ENCODE data around the gene VPS8.

Gene VPS8

DNA sequence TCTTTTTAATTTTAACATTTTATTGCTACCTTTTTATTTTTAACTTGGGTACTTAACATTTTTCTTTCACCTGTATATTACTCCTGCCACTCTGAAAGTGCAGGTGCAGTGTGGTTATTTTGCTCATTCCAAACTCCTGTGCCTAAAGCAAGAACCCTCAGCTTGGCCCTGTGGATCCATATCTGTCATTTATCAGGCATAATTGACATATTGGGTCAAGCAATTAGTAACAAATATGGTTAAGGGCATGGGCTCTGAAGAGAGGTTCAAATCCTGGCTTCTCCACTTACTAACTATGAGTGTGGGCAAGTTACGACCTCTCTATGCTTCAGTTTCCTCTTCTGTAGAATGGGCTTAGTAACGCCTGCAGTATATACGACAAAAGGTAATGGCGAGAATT lies 9.8 kb upstream of the VPS8 start:
- TF ChIP-seq, protein P1, sequence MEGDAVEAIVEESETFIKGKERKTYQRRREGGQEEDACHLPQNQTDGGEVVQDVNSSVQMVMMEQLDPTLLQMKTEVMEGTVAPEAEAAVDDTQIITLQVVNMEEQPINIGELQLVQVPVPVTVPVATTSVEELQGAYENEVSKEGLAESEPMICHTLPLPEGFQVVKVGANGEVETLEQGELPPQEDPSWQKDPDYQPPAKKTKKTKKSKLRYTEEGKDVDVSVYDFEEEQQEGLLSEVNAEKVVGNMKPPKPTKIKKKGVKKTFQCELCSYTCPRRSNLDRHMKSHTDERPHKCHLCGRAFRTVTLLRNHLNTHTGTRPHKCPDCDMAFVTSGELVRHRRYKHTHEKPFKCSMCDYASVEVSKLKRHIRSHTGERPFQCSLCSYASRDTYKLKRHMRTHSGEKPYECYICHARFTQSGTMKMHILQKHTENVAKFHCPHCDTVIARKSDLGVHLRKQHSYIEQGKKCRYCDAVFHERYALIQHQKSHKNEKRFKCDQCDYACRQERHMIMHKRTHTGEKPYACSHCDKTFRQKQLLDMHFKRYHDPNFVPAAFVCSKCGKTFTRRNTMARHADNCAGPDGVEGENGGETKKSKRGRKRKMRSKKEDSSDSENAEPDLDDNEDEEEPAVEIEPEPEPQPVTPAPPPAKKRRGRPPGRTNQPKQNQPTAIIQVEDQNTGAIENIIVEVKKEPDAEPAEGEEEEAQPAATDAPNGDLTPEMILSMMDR (IDR thresholded peaks at IDR 0.05; ENCODE audit: low read depth, low read length, missing control alignments), result no peak
- no peak overlapping the region for H3K4me3 ChIP-seq (ENCODE audit: low read depth, low read length)
- no peak for DNase-seq (ENCODE audit: low read depth)
- in situ Hi-C loops (cut with HindIII; ENCODE audit: low sequenced_read_pairs), result no loop called here

DNA sequence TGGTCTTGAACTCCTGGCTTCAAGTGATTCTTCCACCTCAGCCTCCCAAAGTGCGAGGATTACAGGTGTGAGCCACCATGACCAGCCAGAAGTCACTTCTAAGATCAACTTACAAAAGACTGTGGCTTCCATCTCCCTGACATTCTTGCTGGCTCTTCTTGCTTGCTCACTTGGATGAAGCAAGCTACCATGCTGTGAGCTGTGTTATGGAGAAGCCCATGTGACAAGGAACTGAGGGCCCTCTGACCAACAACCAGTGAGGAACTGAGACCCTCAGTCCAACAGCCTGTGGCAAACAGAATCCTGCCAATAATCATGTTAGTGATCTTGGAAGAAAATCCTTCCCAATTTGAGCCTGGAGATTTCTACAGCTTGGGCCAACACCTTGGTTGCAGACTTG lies 7.2 kb upstream of the VPS8 start:
- in situ Hi-C loops (cut with HindIII; ENCODE audit: low sequenced_read_pairs), result no loop called here
- no peak for DNase-seq (ENCODE audit: low read depth)
- TF ChIP-seq, protein P1 (IDR thresholded peaks at IDR 0.05; ENCODE audit: low read depth, low read length, missing control alignments), result no peak
- H3K4me3 ChIP-seq (ENCODE audit: low read depth, low read length), result no peak overlapping the region

DNA sequence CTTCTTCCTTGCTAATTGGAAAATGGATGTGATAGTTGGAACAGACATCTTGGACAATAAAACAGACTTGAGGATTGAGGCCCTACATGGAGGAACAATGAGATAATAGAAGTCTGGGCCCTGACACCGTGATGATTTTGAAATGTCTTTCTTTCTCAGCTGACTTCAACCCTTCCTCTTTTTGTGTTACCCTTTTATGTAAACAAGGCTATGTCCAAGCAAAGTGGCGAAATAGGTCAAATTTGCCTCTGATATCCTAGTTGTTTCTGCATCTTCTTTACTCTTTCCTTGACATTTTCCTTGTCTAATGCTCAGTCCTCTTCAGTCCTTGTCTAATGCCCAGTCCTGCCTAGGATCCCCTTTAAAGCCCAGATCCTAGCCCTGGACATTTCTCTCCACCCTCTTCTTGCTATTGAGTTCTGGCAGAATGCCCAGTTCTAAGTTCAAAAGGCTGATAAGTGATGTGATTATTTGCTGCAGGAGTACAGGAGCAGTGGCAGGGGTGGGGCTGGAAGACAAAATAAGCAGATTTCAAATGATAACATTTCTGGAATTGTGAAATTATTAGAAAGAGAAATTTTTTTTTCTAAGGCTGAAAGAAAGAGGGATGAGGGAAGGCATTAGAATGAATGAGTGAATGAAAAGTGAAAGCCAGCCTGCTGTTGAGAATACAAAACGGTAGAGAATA lies 6.5 kb upstream of the VPS8 start:
- TF ChIP-seq, protein P1 (IDR thresholded peaks at IDR 0.05; ENCODE audit: low read depth, low read length, missing control alignments), result no peak
- in situ Hi-C loops (cut with HindIII; ENCODE audit: low sequenced_read_pairs), result no loop called here
- H3K4me3 ChIP-seq (ENCODE audit: low read depth, low read length), result no peak overlapping the region
- DNase-seq (ENCODE audit: low read depth), result no peak

DNA sequence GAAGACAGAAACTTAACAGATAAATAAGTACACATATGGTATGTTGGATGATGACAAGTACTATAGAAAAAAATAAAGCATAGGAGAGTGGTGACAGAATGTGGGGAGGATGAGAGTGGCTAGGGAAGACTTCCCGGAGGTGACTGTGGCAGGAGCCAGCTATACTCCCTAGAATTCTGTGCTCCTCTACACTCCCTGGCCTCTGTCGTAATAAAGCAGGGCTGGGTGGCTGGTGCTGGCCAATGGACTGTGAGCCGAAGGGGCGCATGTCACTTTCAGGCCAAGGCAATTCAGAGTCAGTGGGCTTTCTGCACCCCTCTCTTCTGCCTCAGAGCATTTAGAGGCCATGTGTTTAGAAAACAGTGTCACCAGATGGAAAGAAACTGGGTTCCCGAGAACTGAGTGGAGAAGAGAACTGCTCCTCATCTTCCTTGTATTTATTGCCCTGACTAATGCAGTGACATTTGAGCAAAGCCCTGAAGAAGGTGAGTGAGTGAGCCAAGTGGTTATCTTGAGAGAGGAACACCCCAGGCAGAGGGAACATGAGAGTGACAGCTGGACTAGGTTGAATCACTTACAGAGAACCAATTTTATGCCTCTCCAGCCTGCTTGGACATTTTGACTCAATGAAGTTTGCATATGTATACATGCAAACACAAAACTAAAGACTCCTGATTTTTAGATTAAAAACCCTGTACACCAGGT lies 5.2 kb upstream of the VPS8 start:
- in situ Hi-C loops (cut with HindIII; ENCODE audit: low sequenced_read_pairs), result no loop called here
- TF ChIP-seq, protein P1 (IDR thresholded peaks at IDR 0.05; ENCODE audit: low read depth, low read length, missing control alignments), result no peak
- no peak for DNase-seq (ENCODE audit: low read depth)

DNA sequence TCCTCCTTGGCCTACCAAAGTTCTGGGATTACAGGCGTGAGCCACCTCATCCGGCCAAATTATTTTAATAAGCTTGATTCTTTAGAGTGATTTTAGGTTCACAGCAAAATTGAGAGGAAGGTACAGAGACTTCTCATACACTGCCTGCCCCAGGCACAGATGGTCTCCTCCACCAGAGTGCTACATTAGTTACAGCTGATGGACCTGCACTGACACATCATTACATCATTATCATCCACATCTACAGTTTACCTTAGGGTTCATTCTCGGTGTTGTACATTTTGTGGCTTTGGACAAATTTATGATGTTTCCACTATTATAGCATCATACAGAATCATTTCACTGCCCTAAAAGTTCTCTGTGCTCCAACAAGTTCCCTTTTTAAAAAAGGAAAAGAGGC lies 4.4 kb upstream of the VPS8 start:
- in situ Hi-C loops (cut with HindIII; ENCODE audit: low sequenced_read_pairs), result no loop called here
- H3K4me3 ChIP-seq (ENCODE audit: low read depth, low read length), result no peak overlapping the region
- DNase-seq (ENCODE audit: low read depth), result no peak
- TF ChIP-seq, protein P1 (IDR thresholded peaks at IDR 0.05; ENCODE audit: low read depth, low read length, missing control alignments), result no peak

More for the DNA sequence above, 5.2 kb upstream of the VPS8 start:
- H3K4me3 ChIP-seq (ENCODE audit: low read depth, low read length), result no peak overlapping the region

DNA sequence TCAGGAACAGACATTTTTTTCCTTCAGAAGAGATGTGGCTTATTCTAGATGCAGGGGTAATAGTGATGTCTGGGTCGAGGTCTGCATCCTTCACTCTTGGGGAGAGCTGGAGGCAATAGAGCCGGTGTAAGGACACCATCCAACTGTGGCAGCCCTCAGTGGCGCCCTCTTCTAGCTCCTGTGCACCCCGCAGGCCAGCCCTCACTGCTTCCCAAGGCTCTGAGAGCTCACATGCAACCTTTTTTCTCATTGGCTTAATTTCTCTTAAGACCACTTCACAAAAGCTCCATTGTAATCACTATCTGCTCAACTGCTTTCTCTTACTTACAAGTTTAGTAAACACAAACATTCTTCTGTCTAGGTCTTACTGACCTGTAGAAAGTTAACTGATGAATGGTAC lies 3.9 kb upstream of the VPS8 start:
- in situ Hi-C loops (cut with HindIII; ENCODE audit: low sequenced_read_pairs), result no loop called here
- no peak for DNase-seq (ENCODE audit: low read depth)

More for the DNA sequence above, 3.9 kb upstream of the VPS8 start:
- H3K4me3 ChIP-seq (ENCODE audit: low read depth, low read length), result no peak overlapping the region
- TF ChIP-seq, protein P1 (IDR thresholded peaks at IDR 0.05; ENCODE audit: low read depth, low read length, missing control alignments), result peak; percentile 11
